H1 (cell line): ENCODE measurements around the gene EED. TPM values are rescaled to one million over a fixed set of nuclear protein-coding genes. Genes with fewer than 3 reads are reported as not detected.

Experiments
- CTCF ChIA-PET: fragments of 300-600 bp; sonication (Branson Sonifier 250); formaldehyde crosslinking; loops from one replicate; lab custom pipeline; 2021; ENCODE audit not compliant: partially characterized antibody; lab: Charles Lee
- POLR2A ChIA-PET: fragments of 300-600 bp; sonication (Branson Sonifier 250); formaldehyde crosslinking; loops from one replicate; lab custom pipeline; 2021; ENCODE audit warnings: inconsistent platforms; ENCODE audit not compliant: partially characterized antibody; lab: Charles Lee
- DNase-seq, 2 experiments: peaks; one replicate each; pipeline versions ENCODE4 v3.0.0 to v3.0.0-alpha.2; 2010 to 2022; ENCODE audit warnings: low spot score in 2 of 2, low read depth in 1 of 2, mixed read lengths in 1 of 2
- FAIRE-seq: peaks from 2 replicates; lab custom pipeline; 2011; peaks lifted over from hg19 to GRCh38; lab: Jason Lieb, UNC
- H2AFZ ChIP-seq: 2 replicates; pipeline ENCODE4 v1.8.1; 2012; ENCODE audit warnings: low read length, inconsistent platforms
- H2AK5ac ChIP-seq: 2 replicates; pipeline ENCODE4 v1.6.1; 2013; ENCODE audit warnings: low read depth, low read length
- H2BK120ac ChIP-seq: replicated peaks from 2 replicates; pipeline ENCODE3; 2013; ENCODE audit warnings: low read depth, low read length, inconsistent platforms
- H2BK12ac ChIP-seq: 2 replicates; pipeline ENCODE4 v1.6.1; 2013; ENCODE audit warnings: low read depth, low read length
- H2BK15ac ChIP-seq: 2 replicates; pipeline ENCODE4 v1.6.1; 2013; ENCODE audit warnings: low read length
- H2BK20ac ChIP-seq: 2 replicates; pipeline ENCODE4 v1.6.1; 2013; ENCODE audit warnings: low read length
- H2BK5ac ChIP-seq: 2 replicates; pipeline ENCODE4 v1.6.1; 2013; ENCODE audit warnings: low read depth, low read length
- H3K14ac ChIP-seq: 2 replicates; pipeline ENCODE4 v1.6.1; 2013; ENCODE audit warnings: inconsistent platforms; ENCODE audit not compliant: insufficient read length
- H3K18ac ChIP-seq: 2 replicates; pipeline ENCODE4 v1.6.1; 2013; ENCODE audit warnings: low read length; ENCODE audit errors: extremely low read depth
- H3K23ac ChIP-seq: 2 replicates; pipeline ENCODE4 v1.6.1; 2013; ENCODE audit warnings: inconsistent platforms; ENCODE audit not compliant: insufficient read length
- H3K23me2 ChIP-seq: 2 replicates; pipeline ENCODE4 v1.6.1; 2013; ENCODE audit warnings: low read depth, low read length
- H3K27ac ChIP-seq: 2 replicates; pipeline ENCODE4 v1.6.1; 2011; ENCODE audit warnings: low read depth, low read length, inconsistent platforms
- H3K27me3 ChIP-seq, 4 experiments: replicated peaks in 1 of 4; 1 replicate in 1 of 4; 2 replicates in 3 of 4; pipeline versions ENCODE4 v1.6.1 to v1.8.1; 2011 to 2013; ENCODE audit warnings: low read length in 3 of 4, mild to moderate bottlenecking in 3 of 4, inconsistent platforms in 2 of 4, mixed read lengths in 2 of 4, moderate library complexity in 1 of 4; ENCODE audit not compliant: control insufficient read depth in 3 of 4, insufficient read depth in 3 of 4; ENCODE audit errors: extremely low read depth in 1 of 4
- H3K36me3 ChIP-seq, 4 experiments: 2 replicates each; pipeline versions ENCODE4 v1.6.1 to v1.8.1; 2011 to 2013; ENCODE audit warnings: mild to moderate bottlenecking in 4 of 4, low read length in 3 of 4, moderate library complexity in 2 of 4, control low read depth in 1 of 4, inconsistent platforms in 1 of 4; ENCODE audit not compliant: insufficient read depth in 4 of 4, control insufficient read depth in 2 of 4
- H3K4ac ChIP-seq: replicated peaks from 2 replicates; pipeline ENCODE3; 2013; ENCODE audit warnings: low read length, low read depth, mixed read lengths, inconsistent platforms; ENCODE audit not compliant: insufficient read length
- H3K4me1 ChIP-seq, 4 experiments: replicated peaks in 1 of 4; 1 replicate in 1 of 4; 2 replicates in 3 of 4; pipeline versions ENCODE4 v1.6.1 to v1.8.1; 2011 to 2013; ENCODE audit warnings: low read length in 3 of 4, inconsistent platforms in 2 of 4, mixed read lengths in 1 of 4; ENCODE audit not compliant: insufficient read depth in 4 of 4, control insufficient read depth in 3 of 4
- H3K4me2 ChIP-seq, 2 experiments: 2 replicates each; pipeline versions ENCODE4 v1.6.1 to v1.8.1; 2011 to 2013; ENCODE audit warnings: low read depth in 2 of 2, low read length in 2 of 2, control low read depth in 1 of 2, inconsistent platforms in 1 of 2, mild to moderate bottlenecking in 1 of 2; ENCODE audit not compliant: insufficient read depth in 1 of 2
- H3K4me3 ChIP-seq, 4 experiments: fragments of 200-600, 300-600 bp in 1 of 4; sonication (generic), shearing (Covaris generic), sonication (Bioruptor Twin) in 1 of 4; 2 replicates each; pipeline versions ENCODE4 v1.5.1 to v1.8.1; 2011 to 2016; ENCODE audit warnings: low read length in 4 of 4, low read depth in 3 of 4, control low read depth in 2 of 4, inconsistent platforms in 2 of 4, mild to moderate bottlenecking in 2 of 4, mixed read lengths in 1 of 4, moderate library complexity in 1 of 4; ENCODE audit not compliant: insufficient read depth in 2 of 4; ENCODE audit errors: extremely low read depth in 1 of 4
- H3K56ac ChIP-seq: replicated peaks from 2 replicates; pipeline ENCODE3; 2013; ENCODE audit warnings: low read depth, mild to moderate bottlenecking, mixed read lengths, low read length, inconsistent platforms; ENCODE audit not compliant: insufficient read length
- H3K79me1 ChIP-seq: 2 replicates; pipeline ENCODE4 v1.6.1; 2013; ENCODE audit warnings: low read depth, low read length, control low read depth
- H3K79me2 ChIP-seq, 2 experiments: 2 replicates each; pipeline versions ENCODE4 v1.6.1 to v1.8.1; 2012 to 2013; ENCODE audit warnings: low read length in 2 of 2, mild to moderate bottlenecking in 2 of 2, inconsistent platforms in 1 of 2; ENCODE audit not compliant: insufficient read depth in 2 of 2, control insufficient read depth in 1 of 2
- H3K9ac ChIP-seq, 4 experiments: replicated peaks in 1 of 4; 1 replicate in 1 of 4; 2 replicates in 3 of 4; pipeline versions ENCODE4 v1.6.1 to v1.8.1; 2011 to 2013; ENCODE audit warnings: low read depth in 3 of 4, low read length in 3 of 4, control low read depth in 2 of 4, mild to moderate bottlenecking in 2 of 4, moderate library complexity in 2 of 4, inconsistent platforms in 1 of 4; ENCODE audit errors: extremely low read depth in 1 of 4
- H3K9me3 ChIP-seq, 2 experiments: 2 replicates each; pipeline versions ENCODE4 v1.6.1 to v1.8.1; 2012 to 2013; ENCODE audit warnings: mild to moderate bottlenecking in 2 of 2, moderate library complexity in 2 of 2, control low read depth in 1 of 2, inconsistent platforms in 1 of 2, low read depth in 1 of 2, low read length in 1 of 2, mixed read lengths in 1 of 2; ENCODE audit not compliant: insufficient read depth in 2 of 2
- H4K20me1 ChIP-seq, 2 experiments: replicated peaks in 1 of 2; 2 replicates each; pipeline versions ENCODE3 to v1.8.1; 2011 to 2013; ENCODE audit warnings: inconsistent platforms in 2 of 2, low read length in 2 of 2, mild to moderate bottlenecking in 1 of 2; ENCODE audit not compliant: insufficient read depth in 2 of 2, control insufficient read depth in 1 of 2
- H4K5ac ChIP-seq: 2 replicates; pipeline ENCODE4 v1.6.1; 2013; ENCODE audit warnings: low read length, low read depth, mixed read lengths, inconsistent platforms; ENCODE audit not compliant: insufficient read length
- H4K8ac ChIP-seq: 2 replicates; pipeline ENCODE4 v1.8.0; 2013; ENCODE audit warnings: mild to moderate bottlenecking, moderate library complexity, low read length, inconsistent platforms; ENCODE audit not compliant: insufficient read depth; ENCODE audit errors: extremely low read depth
- H4K91ac ChIP-seq: replicated peaks from 2 replicates; pipeline ENCODE3; 2013; ENCODE audit warnings: low read length, mixed read lengths, inconsistent platforms; ENCODE audit not compliant: insufficient read length
- ASH2L ChIP-seq: fragments of 200-600, 300-600 bp; sonication (generic); IDR thresholded peaks from one replicate; pipeline ENCODE4 v1.7.1; 2017; ENCODE audit warnings: low read length
- CHD1 ChIP-seq: IDR thresholded peaks from 2 replicates; pipeline ENCODE4 v1.6.1; 2012; ENCODE audit warnings: low read depth, low read length, improper control_type of control experiment
- CHD2 ChIP-seq: IDR thresholded peaks from 2 replicates; pipeline ENCODE4 v1.6.1; 2012; ENCODE audit warnings: low read length, improper control_type of control experiment
- EGR1 ChIP-seq: IDR thresholded peaks from 2 replicates; pipeline ENCODE4 v1.6.1; 2011; ENCODE audit warnings: low read depth, low read length, borderline replicate concordance
- JUND ChIP-seq: IDR thresholded peaks from 2 replicates; pipeline ENCODE4 v1.6.1; 2011; ENCODE audit warnings: mild to moderate bottlenecking, improper control_type of control experiment, low read length
- RAD21 ChIP-seq, 2 experiments: IDR thresholded peaks in 1 of 2; conservative IDR thresholded peaks in 1 of 2; 2 replicates each; pipeline ENCODE4 v1.6.1; 2011; ENCODE audit warnings: low read depth in 2 of 2, low read length in 2 of 2, improper control_type of control experiment in 1 of 2, inconsistent platforms in 1 of 2, mild to moderate bottlenecking in 1 of 2, moderate library complexity in 1 of 2
- SP2 ChIP-seq: IDR thresholded peaks from 2 replicates; pipeline ENCODE4 v1.6.1; 2012; ENCODE audit warnings: mild to moderate bottlenecking, low read length, inconsistent platforms
- TCF12 ChIP-seq: IDR thresholded peaks from 2 replicates; pipeline ENCODE4 v1.6.1; 2011; ENCODE audit warnings: low read depth, mild to moderate bottlenecking, low read length
- ZNF274 ChIP-seq: IDR thresholded peaks from 2 replicates; pipeline ENCODE4 v1.7.0; 2012; ENCODE audit warnings: low read length, borderline replicate concordance; ENCODE audit errors: extremely low read depth
- WGBS, 2 experiments: shearing (Covaris generic) in 1 of 2; methylation state at CpG; one replicate each; pipeline versions ENCODE4 v1.1.6 to v1.1.7; 2013 to 2015; ENCODE audit warnings: low lambda C conversion rate in 2 of 2, mixed read lengths in 2 of 2, inconsistent platforms in 1 of 2, low coverage in 1 of 2, missing lambda C conversion rate in 1 of 2; ENCODE audit not compliant: insufficient replicate concordance in 2 of 2, insufficient coverage in 1 of 2, insufficient read length in 1 of 2; ENCODE audit errors: extremely low coverage in 1 of 2, missing lambda C conversion rate in 1 of 2; 5-methylcytosine and 5-hydroxymethylcytosine counted together
- polyA plus RNA-seq, 7 experiments: library from polyadenylated mRNA; depleted of rRNA in 3 of 7; stranded (reverse) in 5 of 7; unstranded in 2 of 7; fragments of >200 nt in 5 of 7; fragments of 200-250 nt in 2 of 7; gene quantifications; 1 replicate in 5 of 7; 2 replicates in 1 of 7; 4 replicates in 1 of 7; pipeline versions ENCODE4 v1.2.1 to v1.2.3, GENCODE V29; 2011 to 2013; ENCODE audit warnings: missing spikeins in 2 of 7, mixed read lengths in 2 of 7
- total RNA-seq: library from RNA; stranded (reverse); fragmentation: NEBNext Ultra II Directional; extraction: Animal tissue kit (Norgen Biotek cat#: 25700); gene quantifications from 2 replicates; pipeline ENCODE4 v1.2.1, GENCODE V29; 2021

The EED gene
- total and polyA plus RNA-seq, 2 of the 8 experiments (the other 6 are each of a cell fraction or from before 2014, with no cell fraction given), result 12.6 to 26.9 TPM

GRCh38 chr11:86249307-86250098 is 5.0 kb downstream of the EED start:
- no peak overlapping the region for H4K91ac ChIP-seq
- no peak overlapping the region for H2BK120ac ChIP-seq
- H3K36me3 ChIP-seq, result no peaks in the 10 kb centered on the region; a peak in 1 of 8 replicates
- H4K8ac ChIP-seq, result no peak overlapping the region
- no peak overlapping the region for H4K5ac ChIP-seq
- H2AFZ ChIP-seq, result no peak overlapping the region
- H4K20me1 ChIP-seq, result peaks cover 0 to 1% of the 10 kb centered on the region in 2 experiments
- H2BK5ac ChIP-seq, result no peak overlapping the region
- CTCF ChIA-PET, result interaction anchor here (0.6 to 2.1 kb wide), 4 partner anchors 19 to 243 kb away, joined by 3 to 11 read pairs (median 4); no protein-coding TSS in a partner anchor
- no peak overlapping the region for H3K14ac ChIP-seq
- H3K79me1 ChIP-seq, result no peaks in the 10 kb centered on the region; the same call in 1 of the 2 replicates
- H3K27me3 ChIP-seq, result no peaks in the 10 kb centered on the region
- no peak for DNase-seq
- H2BK15ac ChIP-seq, result no peak overlapping the region
- H3K23ac ChIP-seq, result no peak overlapping the region
- no peak overlapping the region for H2BK12ac ChIP-seq
- peaks cover 0 to 82% of the 10 kb centered on the region in 2 experiments; a peak in 3 of 4 replicates for H3K79me2 ChIP-seq
- TF ChIP-seq ZNF274, result no peak
- TF ChIP-seq ASH2L, result no peak
- no peak for TF ChIP-seq EGR1
- TF ChIP-seq JUND, result no peak
- no peak for TF ChIP-seq CHD2
- TF ChIP-seq SP2, result no peak
- TF ChIP-seq CHD1, result no peak
- no peak for TF ChIP-seq RAD21 (IDR thresholded peaks at IDR 0.05 in 1 of 2, conservative IDR thresholded peaks at IDR 0.05 in 1 of 2; ENCODE audit: low read depth in 2 of 2, low read length in 2 of 2)
- TF ChIP-seq TCF12, result no peak
- no peak overlapping the region for H2AK5ac ChIP-seq
- H2BK20ac ChIP-seq, result no peak overlapping the region
- no peak overlapping the region for H3K4me3 ChIP-seq
- H3K4ac ChIP-seq, result no peak overlapping the region
- WGBS, 2 experiments, result 73% methylated on average over 3 of the region's 3 CpGs; no CpG with 5 or more reads in 1 of the 2 experiments
- H3K4me1 ChIP-seq, result peaks cover 0 to 7% (median 5%) of the 10 kb centered on the region in 4 experiments; a peak in 5 of 7 replicates
- H3K9me3 ChIP-seq, result no peaks in the 10 kb centered on the region
- POLR2A ChIA-PET, result interaction anchor here (0.5 to 1.5 kb wide), 3 partner anchors 18 to 187 kb away, joined by 3 read pairs; no protein-coding TSS in a partner anchor
- H3K23me2 ChIP-seq, result no peaks in the 10 kb centered on the region
- H3K18ac ChIP-seq, result no peak overlapping the region
- H3K56ac ChIP-seq, result no peak overlapping the region
- no peak overlapping the region for H3K4me2 ChIP-seq
- H3K9ac ChIP-seq, result no peak overlapping the region
- no peak for FAIRE-seq
- no peak overlapping the region for H3K27ac ChIP-seq
